GM19324 (cell line): ENCODE data around the gene TPH2.

Source experiments
- ATAC-seq: cut with Tn5 transposase; IDR thresholded peaks from one replicate; pipeline ENCODE4 v1.9.1; 2021; ENCODE audit warnings: mild to moderate bottlenecking, moderate library complexity; ENCODE audit not compliant: unreplicated experiment, low FRiP score

Gene TPH2

DNA sequence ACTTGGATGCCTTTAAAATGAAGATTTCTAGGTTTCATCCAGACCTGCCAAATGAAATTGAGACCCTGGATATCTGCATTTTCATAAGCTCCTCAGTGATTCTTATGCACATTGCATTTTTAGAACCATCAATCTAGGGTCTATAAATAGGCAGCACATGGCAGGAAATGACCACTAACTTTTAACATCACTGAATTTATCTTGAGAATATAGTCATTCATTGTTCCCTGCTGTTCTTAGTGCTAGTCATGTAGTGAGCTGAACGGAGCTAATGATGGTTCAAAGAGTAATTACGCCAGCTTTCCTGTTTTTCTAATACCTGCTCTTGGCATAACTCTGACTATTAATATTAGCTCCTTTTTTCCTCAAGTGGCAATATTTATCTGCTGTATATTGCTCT, 91.6 kb downstream of the TPH2 start:
- ATAC-seq, result no peak

DNA sequence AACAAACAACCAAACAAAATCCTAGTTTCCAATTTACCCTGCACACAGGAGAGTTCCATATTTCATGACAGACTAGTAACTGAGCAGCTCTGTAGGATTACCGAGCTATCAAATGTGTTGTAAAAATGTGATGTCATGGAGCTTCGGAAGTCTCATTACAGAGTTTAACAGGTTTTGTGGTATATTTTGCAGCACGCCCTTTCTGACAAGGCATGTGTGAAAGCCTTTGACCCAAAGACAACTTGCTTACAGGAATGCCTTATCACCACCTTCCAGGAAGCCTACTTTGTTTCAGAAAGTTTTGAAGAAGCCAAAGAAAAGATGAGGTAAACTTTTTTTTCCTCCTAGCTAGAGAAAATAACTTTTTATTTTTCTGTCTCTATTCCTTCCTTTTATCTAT, 92.4 kb downstream of the TPH2 start:
- ATAC-seq, result no peak

DNA sequence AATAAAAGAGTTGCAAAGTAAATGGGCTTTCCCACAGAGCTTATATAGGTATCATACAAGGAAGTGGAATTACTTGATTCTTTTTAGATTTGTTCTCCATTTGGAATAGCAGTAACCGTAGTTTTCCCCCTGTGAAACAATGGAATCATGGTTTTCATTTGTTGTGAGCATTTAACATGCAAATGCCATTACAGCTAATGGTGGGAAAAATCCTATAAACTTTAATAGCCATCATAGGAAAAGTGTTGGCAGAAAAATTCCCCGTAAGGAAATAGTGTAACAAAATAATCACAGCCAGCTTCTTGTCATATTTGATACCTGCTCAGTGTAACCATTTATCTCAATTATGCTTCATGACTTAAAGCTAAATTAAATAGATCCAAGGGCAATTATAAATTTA, 95.3 kb downstream of the TPH2 start:
- no peak for ATAC-seq

DNA sequence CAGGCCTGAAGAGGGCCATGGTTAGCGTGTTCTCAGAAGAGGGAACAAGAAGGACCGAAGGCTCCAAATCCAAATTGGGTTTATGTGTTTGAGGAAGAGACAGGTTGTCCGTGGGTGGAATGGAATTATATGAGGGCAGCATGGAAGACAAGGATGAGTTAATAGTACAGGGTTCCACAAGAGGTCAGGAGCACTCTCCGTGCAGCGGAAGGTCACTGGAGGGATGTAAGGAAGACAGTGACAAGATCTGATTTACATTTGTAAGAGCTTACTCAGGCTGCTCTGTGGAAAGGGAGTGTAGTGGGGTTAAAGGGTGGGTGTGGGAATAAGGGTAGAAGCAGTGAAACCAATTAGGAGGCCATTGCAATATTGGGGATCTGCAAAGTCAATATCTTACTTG, 97.0 kb downstream of the TPH2 start:
- no peak for ATAC-seq

DNA sequence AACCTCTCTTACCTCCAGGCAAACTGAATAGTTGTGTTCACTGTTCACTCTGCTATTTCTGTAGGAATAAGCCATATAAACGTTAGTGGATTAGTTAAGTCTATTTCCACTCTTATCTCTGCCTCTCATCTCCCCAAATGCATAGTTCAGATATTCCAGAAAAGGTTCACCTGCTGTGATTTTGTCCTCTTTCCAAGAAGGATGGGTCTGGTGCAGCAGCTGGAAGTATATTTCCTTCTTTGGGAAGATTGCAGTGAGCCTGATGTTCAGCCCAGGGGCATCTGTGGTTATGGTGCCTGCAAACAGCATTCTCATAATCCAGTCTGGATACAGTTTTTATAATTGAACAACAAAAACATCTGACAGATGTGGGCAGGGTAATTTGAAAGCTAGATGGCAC, 97.7 kb downstream of the TPH2 start:
- no peak for ATAC-seq

DNA sequence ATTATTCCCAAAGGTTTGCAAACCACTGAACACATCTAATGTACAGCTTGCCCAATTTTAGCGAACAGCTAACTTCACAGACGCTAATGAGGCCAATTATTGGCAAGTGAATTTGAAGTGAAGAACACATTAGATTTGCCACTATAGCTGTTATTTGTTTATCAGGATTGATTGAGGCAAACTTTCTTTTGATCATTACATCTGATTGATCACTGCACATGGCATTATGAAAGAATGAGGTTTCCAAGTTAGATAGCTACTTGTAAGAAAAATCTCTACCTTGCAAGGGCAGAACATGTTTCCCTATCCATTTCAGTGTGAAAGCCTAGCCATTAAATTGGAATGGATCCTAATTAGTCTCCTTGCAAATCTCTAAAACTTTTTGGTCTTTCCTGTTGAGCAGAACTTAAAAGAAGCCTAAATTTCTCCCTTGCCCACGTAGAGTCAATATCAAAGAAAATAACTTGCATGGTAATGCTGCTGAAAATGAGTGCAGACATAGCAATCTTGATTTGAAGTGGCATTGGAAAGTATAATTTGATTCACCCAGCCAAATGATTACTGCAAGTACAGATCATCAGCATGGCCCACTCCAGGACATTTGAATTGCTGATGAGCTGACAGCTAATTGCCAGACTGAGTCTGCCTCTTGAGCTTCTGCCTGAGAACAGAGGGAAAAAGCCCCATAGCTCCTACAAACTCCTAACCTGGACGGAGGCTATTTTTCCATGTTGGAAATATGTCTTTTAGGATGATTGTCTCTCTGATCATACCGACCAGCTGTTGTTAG, 98.6 kb downstream of the TPH2 start:
- ATAC-seq, result no peak

DNA sequence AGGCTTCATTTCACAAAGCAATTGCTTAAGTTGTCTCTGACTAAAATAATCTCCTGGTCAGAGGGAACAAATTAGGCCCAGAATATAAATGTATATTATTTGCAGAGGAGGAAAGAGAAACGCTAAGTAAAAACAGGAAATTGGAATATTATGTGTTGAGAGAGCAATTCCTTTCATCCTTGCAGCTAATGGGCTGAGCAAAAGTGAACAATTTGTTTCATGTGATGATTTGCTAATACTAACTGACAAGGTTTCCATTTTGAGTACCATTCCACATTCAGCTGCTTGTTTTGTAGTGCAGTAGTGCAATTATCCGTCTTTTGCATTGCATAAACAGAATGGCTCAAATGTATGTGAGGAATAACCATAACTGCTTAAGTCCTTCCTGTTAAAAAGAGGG, 103.2 kb downstream of the TPH2 start:
- ATAC-seq, result no peak

DNA sequence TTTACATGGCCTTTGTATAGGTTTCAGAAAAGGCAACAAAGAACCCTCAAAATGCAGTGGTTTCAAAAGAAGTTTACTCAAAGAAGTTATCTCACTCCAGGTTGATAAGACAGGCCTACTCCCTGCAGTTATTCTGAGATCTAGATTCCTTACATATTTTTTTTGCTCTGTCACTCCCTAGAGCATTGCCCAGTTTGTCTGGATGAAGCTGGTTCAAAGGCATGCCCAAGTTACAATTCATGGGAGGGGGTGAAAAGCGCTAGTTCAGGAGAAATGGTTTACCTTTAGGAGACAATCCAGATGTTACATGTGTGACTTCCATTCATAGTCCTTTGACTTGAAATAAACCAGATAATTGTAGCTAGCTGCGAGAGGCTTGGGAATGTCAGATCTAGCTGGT, 115.0 kb downstream of the TPH2 start:
- no peak for ATAC-seq

DNA sequence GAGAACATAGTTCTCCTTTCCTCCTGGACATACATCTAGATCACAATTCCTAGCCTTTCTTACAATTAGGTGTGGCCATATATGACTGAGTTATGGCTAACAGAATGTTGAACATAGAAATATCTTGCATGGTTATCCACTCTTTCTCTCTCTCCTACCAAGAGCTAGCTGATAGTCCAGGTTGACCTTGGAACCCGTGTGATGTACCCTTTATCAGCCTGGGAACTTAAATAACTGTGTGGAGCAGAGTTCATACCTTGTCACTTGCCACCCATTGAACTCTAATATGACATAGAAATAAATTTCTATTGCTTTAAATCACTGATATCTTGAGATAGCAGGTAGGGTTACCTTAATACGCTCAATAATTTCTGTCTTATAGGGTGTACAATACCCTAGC, 115.9 kb downstream of the TPH2 start:
- ATAC-seq, result no peak

DNA sequence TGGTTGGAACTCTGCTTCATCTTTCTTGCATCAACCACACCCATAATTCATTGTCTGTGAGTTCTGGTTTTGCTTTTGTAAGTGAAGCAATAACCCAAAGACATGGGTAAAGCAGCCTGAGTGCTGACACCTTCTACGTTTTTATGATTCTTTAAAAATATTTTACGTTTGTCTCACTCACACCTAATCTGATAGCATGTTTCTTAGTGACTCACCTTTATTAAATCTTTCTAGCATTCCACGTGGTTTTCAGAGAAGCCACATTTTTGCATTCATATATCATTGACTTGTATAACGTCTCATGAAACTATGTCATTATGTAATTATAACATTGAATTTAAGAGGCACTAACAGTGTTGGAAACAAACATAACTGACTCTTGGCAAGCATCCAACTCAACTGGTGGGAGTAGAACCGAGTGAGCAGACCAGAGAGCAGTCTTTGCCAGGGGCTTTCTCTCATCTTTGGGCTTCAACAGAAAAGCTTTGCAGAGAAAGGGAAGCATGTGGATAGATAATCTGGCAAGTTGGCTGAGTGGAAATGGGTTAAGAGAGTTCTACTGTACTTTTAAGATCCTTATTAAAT, 118.8 kb downstream of the TPH2 start:
- no peak for ATAC-seq

DNA sequence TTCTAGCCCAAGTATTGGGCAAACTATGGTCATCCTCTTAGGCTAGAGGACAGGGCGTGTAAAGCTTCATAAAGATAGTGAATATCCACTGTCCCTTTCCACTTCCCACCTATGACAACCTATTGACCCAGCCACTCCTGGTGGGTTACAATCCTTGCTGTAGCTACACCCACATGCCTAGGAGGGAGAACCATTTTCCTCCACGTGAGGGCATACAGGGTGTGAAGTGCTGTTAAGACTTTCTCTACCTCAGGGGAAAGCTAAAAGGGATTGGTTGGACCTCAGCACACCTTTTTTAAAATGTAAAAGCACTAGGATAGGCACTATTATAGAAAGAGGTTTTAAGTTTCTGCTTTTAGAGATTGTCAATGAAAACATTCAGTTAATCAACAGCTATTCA, 124.4 kb downstream of the TPH2 start:
- ATAC-seq, result no peak

DNA sequence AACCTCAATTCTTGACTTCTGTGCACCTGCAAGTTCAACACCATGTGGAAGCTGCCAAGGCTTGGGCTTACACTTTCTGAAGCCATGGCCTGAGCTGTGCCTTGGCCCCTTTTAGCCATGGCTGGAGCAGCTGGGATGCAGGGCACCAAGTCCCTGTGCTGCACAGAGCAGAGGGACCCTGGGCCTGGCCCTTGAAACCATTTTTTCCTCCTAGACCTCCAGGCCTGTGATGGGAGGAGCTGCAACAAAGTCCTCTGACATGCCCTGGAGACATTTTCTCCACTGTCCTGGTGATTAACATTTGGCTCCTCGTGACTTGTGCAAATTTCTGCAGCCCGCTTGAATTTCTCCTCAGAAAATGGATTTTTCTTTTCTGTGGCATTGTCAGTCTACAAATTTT, 132.4 kb downstream of the TPH2 start:
- no peak for ATAC-seq

DNA sequence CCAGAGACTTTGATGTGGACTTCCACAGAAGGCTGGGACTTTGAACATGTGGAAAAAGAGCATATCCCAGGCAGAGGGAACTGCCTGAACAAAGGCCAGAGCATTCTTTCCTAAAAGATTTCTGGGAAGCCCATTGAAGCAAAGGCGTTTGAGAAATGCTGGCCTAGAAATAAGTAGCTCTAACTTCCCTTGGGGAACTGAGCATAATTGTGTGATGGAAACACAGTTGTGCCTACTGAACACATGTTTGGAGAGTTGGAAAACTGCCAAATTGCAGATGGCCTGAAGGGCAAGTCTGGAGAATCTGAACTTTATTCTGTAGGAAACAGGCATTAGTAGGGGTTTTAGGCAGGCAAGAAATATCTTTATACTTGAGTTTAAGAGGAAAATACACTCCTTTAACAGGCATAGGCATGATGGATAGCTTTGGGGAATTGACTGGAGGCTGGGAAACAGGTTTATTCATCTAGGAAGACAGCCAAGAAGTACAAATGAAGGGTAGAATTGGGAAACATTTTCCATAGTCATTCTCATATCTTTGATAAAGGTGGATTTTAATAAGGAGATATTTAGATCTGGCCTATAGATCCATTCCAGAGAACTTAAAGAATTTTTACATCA, 134.1 kb downstream of the TPH2 start:
- no peak for ATAC-seq

DNA sequence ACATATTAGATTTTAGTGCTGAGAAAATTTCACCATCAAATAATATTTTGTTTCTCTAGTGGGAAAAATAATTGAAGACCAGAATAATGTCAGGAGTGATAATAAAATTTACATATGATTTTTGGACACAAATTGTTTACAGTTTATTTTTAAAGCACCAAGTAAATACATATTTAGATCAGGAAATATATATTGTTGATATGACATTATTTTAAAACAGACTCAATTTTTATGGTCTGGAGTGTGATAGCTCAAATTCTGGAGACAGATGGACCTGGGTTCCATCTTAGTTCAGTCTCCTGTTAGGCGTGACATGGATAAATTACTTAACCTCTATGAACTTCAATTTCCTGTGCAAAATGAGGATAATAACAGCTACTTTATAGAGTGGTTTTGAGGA, 135.4 kb downstream of the TPH2 start:
- no peak for ATAC-seq

DNA sequence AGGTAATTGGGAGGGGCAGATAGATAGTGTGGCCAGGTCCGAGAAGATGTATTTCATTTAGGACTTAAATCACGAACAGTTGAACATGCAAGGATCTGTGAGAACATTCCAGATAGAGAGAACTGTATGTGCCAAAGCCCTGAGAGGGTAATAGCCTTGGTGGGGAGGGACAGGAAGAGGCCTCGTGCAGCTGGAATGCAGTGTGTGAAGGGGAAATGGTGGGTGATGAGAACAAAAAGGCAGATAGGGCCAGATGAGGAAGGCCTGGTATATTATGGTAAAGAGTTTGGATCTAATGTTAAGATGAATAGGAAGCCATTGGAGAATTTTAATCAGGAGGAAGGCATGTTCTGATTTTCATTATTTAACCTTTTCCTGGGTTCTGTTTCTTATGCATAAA, 136.3 kb downstream of the TPH2 start:
- no peak for ATAC-seq

DNA sequence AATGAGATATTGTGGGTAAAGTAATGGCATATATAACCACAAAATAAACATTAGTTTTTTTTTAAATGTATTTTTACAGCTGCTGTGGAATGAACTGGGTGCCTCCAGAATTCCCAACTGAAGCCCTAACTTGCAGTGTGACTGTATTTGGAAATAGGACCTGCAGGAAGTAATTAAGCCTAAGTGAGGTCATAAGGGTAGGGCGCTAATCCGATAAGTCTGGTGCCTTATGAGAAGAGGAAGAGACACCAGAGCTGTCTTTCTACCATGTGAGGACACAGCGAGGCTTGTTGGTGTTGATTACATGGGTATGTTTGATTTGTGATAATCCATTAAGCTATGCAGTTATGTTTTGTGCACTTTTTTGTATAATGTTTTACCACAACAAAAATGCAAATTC, 136.8 kb downstream of the TPH2 start:
- ATAC-seq, result no peak

DNA sequence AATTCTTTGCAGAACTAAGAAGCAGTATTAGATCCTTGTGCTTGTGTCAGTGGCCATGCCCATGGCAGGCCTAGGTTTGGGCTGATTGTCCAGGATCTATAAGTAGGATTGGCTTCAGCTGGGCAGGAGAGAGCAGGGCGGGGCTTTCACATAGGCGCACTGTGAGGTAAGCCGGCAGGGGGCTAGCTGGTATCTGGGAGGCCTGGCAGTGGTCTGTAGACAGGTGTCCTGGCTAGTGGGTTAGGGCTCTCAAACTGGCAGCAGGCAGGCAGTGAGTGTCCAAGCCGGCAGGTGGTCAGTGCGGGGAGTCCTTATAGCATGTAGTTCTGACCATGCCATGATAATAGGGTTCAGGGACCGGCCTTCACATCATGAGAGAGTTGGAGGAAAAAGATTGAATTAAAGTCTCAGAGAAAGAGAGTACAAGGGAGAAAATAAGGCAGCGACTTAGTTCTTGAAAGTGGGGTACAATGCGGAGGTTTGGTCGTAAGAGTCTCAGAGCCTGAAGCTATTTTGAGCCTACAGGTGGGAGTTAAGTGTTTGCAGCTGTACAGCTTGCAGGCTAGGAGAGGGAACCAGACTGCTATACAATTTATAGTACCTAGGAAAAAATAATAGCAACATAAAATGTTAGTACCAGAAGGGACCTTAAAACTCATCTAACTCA, 137.4 kb downstream of the TPH2 start:
- ATAC-seq, result no peak

DNA sequence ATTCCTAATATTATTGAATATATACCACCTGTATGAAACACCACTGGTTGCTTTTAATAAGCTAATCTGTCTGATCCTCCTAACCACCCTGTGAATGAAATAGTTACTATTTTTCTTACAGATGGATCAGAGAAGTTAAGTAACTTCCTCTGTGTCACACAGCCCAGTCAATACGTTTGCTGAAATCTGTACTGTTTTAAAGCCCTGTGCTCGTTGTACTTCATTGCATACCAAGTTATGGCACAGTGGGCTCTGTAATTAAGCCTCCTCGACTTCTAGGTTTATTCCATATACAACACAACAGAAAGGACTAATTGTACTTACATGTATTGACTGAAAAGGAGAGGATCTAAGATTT, 137.9 kb downstream of the TPH2 start:
- ATAC-seq, result no peak

DNA sequence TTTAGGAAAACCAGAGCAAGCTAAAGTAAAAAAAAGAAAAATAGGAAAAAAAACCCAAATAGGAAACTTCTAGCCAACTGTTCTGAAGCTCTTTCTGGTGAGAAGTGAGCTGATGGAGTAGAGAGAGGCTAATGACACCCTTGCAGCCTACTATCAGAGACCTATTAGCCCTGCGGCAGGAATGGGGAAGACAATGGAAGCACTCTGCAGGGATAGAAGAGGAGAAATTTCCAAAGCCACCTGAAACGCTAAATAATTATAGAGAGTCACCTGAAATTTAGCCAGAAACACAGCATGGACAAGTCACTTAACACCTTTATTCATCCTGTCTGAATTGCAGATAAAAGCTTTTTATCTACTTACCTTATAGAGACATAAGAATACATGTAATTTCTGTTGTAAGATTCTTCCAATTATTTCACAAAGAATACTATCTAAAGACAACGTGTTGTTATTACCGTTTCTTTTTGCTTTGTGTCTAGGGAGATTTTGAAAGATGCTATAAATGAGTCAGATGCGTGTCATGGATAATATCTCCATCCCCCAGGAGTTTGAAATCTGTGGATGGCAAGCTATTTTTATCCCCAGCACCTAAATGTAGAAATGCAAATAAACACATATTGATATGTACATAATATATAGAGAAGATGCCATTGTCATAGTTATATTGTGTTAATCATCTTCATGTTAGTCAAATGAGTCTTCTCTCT, 138.6 kb downstream of the TPH2 start:
- ATAC-seq, result no peak

DNA sequence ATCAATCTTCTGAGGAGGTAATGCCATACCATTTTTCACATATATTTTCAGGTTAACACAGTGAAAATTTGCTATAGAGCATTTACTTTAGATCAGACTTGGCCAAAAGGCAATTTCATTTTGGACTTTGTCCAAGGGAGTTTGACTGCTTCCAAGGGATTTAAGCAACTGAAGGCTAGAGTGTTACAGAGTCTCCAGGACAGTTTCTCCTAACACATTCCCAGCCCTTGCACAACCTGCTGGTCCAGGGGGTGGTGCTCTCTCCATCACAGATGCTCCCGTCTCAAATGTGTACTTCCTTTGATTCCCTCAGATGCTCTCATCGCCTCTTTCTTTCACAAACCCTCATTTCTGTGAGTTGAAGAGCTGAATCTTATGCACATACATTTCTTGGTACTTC, 143.1 kb downstream of the TPH2 start:
- ATAC-seq, result no peak
